ENCODE results near the gene PMM2.

- TF ChIP-seq MAX (IDR thresholded peaks at IDR 0.05; ENCODE audit: insufficient read depth, insufficient read length) = no peak
- no peak for TF ChIP-seq CTCF (IDR thresholded peaks at IDR 0.05; ENCODE audit: extremely low read depth in 1 of 2, insufficient read depth in 1 of 2, low read depth in 1 of 2, low read length in 2 of 2)
These were observed 33.7 kb upstream of the PMM2 start for GRCh38 chr16:8763899-8764298.
